Fibroblast of lung (primary cell): ENCODE results near the gene SSUH2. TPM values are rescaled to one million over a fixed set of nuclear protein-coding genes. Genes with fewer than 3 reads are reported as not detected.
A peak's percentile ranks its signal among the peaks of the same experiment; 100 is the strongest.

Source experiments
- DNase-seq, 2 donors: peaks; one replicate each; pipeline versions ENCODE4 v3.0.0 to v3.0.0-alpha.2; 2010; ENCODE audit warnings: low read depth in 2 of 2
- H2AFZ ChIP-seq: 2 replicates; pipeline ENCODE4 v1.5.1; 2012; ENCODE audit warnings: low read length, control low read depth, inconsistent platforms
- H3K27ac ChIP-seq: 2 replicates; pipeline ENCODE4 v1.5.1; 2011; ENCODE audit warnings: low read length, control low read depth; ENCODE audit not compliant: insufficient read depth
- H3K27me3 ChIP-seq: 2 replicates; pipeline ENCODE4 v1.5.1; 2011; ENCODE audit warnings: mild to moderate bottlenecking, low read length; ENCODE audit not compliant: control insufficient read depth, insufficient read depth
- H3K36me3 ChIP-seq: 2 replicates; pipeline ENCODE4 v1.5.1; 2011; ENCODE audit warnings: low read length; ENCODE audit not compliant: control insufficient read depth, insufficient read depth
- H3K4me1 ChIP-seq: 2 replicates; pipeline ENCODE4 v1.5.1; 2011; ENCODE audit warnings: low read length; ENCODE audit not compliant: control insufficient read depth, insufficient read depth; ENCODE audit errors: extremely low read depth
- H3K4me2 ChIP-seq: 2 replicates; pipeline ENCODE4 v1.5.1; 2011; ENCODE audit warnings: low read length, control low read depth; ENCODE audit not compliant: insufficient read depth; ENCODE audit errors: extremely low read depth
- H3K4me3 ChIP-seq, 4 experiments: fragments of 200-600 bp in 1 of 4; sonication (generic) in 1 of 4; replicated peaks in 1 of 4; 2 replicates each; pipeline ENCODE4 v1.5.1; 2011 to 2016; ENCODE audit warnings: low read length in 4 of 4, low read depth in 3 of 4, mild to moderate bottlenecking in 3 of 4, control low read depth in 2 of 4, inconsistent platforms in 1 of 4, mixed read lengths in 1 of 4; ENCODE audit not compliant: insufficient read depth in 1 of 4; ENCODE audit errors: control extremely low read depth in 1 of 4
- H3K79me2 ChIP-seq: 2 replicates; pipeline ENCODE4 v1.5.1; 2012; ENCODE audit warnings: mild to moderate bottlenecking, low read length, inconsistent platforms; ENCODE audit not compliant: control insufficient read depth, insufficient read depth
- H3K9ac ChIP-seq: 2 replicates; pipeline ENCODE4 v1.5.1; 2011; ENCODE audit warnings: mild to moderate bottlenecking, low read length, control low read depth; ENCODE audit not compliant: insufficient read depth
- H3K9me3 ChIP-seq: 2 replicates; pipeline ENCODE4 v1.5.1; 2012; ENCODE audit warnings: low read depth, low read length; ENCODE audit not compliant: control insufficient read depth, insufficient read depth
- H4K20me1 ChIP-seq: 2 replicates; pipeline ENCODE4 v1.5.1; 2011; ENCODE audit warnings: low read length; ENCODE audit not compliant: control insufficient read depth, insufficient read depth; ENCODE audit errors: extremely low read depth
- EZH2 ChIP-seq: IDR thresholded peaks from 2 replicates; pipeline ENCODE4 v1.5.1; 2012; ENCODE audit warnings: low read length, control low read depth, mild to moderate bottlenecking; ENCODE audit errors: missing control alignments
- polyA plus RNA-seq, 2 donors: library from polyadenylated mRNA; depleted of rRNA in 1 of 2; stranded (reverse) in 1 of 2; unstranded in 1 of 2; fragments of >200 nt; gene quantifications; 2 replicates each; pipeline ENCODE4 v1.2.1, GENCODE V29; 2011 to 2012; ENCODE audit warnings: missing spikeins in 1 of 2
- total RNA-seq: library from RNA; depleted of rRNA; stranded (reverse); fragments of >200 nt; gene quantifications from 2 replicates; pipeline ENCODE4 v1.2.1, GENCODE V29; 2014
- TF ChIP-seq, protein P1 (sequence below), 2 donors: IDR thresholded peaks in 1 of 2; conservative IDR thresholded peaks in 1 of 2; 1 replicate in 1 of 2; 2 replicates in 1 of 2; pipeline ENCODE4 v1.5.1; 2011 to 2012; ENCODE audit warnings: low read length in 2 of 2, control low read depth in 1 of 2, inconsistent platforms in 1 of 2, low read depth in 1 of 2, mild to moderate bottlenecking in 1 of 2

SSUH2 gene
- total and polyA plus RNA-seq, 2 donors (not counting 1 experiment from before 2014, with no cell fraction given): 0.02 TPM; not detected in 1

DNA sequence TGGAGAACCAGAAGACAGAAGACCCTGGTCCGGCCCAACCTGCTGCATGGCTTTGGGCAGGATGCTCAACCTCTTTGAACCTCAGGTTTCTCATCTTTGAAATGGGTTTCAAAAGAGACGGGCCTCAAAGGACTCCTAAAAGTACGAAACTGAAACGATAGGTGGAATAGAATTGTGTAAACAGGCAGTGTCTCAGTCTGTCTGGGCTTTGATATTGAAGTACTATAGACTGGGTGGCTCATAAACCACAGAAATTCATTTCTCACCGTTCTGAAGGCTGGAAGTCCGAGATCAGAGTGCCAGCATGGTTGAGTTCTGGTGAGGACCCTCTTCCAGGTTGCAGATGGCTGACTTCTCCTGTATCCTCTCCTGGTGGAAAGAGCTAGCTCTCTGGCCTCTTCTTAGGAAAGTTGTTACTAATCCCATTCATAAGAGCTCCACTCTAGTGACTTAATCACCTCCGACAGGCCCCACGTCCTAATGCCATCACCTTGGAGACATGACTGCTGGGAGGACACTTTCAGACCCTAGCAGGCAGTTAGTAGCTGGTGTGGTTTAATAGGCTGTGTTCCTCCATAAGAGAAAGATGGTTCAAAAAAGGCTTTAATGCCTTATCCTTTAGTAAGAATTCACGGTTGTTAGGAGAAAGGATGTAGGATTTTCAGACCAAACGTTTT lies 35.7 kb downstream of the SSUH2 start:
- H3K4me3 ChIP-seq: no peak overlapping the region
- no peak for DNase-seq
- no peaks in the 10 kb centered on the region for H3K27me3 ChIP-seq
- H3K27ac ChIP-seq: no peak overlapping the region
- H3K9me3 ChIP-seq: no peaks in the 10 kb centered on the region
- no peak overlapping the region for H3K9ac ChIP-seq
- no peak overlapping the region for H3K4me2 ChIP-seq
- peaks cover 5% of the 10 kb centered on the region for H3K4me1 ChIP-seq
- H4K20me1 ChIP-seq: no peaks in the 10 kb centered on the region
- H3K36me3 ChIP-seq: no peaks in the 10 kb centered on the region
- no peaks in the 10 kb centered on the region for H3K79me2 ChIP-seq
- H2AFZ ChIP-seq: no peak overlapping the region
- TF ChIP-seq, protein P1, sequence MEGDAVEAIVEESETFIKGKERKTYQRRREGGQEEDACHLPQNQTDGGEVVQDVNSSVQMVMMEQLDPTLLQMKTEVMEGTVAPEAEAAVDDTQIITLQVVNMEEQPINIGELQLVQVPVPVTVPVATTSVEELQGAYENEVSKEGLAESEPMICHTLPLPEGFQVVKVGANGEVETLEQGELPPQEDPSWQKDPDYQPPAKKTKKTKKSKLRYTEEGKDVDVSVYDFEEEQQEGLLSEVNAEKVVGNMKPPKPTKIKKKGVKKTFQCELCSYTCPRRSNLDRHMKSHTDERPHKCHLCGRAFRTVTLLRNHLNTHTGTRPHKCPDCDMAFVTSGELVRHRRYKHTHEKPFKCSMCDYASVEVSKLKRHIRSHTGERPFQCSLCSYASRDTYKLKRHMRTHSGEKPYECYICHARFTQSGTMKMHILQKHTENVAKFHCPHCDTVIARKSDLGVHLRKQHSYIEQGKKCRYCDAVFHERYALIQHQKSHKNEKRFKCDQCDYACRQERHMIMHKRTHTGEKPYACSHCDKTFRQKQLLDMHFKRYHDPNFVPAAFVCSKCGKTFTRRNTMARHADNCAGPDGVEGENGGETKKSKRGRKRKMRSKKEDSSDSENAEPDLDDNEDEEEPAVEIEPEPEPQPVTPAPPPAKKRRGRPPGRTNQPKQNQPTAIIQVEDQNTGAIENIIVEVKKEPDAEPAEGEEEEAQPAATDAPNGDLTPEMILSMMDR (conservative IDR thresholded peaks at IDR 0.05 in 1 of 2, IDR thresholded peaks at IDR 0.05 in 1 of 2; ENCODE audit: low read depth in 1 of 2, low read length in 2 of 2): no peak
- no peak for TF ChIP-seq EZH2

DNA sequence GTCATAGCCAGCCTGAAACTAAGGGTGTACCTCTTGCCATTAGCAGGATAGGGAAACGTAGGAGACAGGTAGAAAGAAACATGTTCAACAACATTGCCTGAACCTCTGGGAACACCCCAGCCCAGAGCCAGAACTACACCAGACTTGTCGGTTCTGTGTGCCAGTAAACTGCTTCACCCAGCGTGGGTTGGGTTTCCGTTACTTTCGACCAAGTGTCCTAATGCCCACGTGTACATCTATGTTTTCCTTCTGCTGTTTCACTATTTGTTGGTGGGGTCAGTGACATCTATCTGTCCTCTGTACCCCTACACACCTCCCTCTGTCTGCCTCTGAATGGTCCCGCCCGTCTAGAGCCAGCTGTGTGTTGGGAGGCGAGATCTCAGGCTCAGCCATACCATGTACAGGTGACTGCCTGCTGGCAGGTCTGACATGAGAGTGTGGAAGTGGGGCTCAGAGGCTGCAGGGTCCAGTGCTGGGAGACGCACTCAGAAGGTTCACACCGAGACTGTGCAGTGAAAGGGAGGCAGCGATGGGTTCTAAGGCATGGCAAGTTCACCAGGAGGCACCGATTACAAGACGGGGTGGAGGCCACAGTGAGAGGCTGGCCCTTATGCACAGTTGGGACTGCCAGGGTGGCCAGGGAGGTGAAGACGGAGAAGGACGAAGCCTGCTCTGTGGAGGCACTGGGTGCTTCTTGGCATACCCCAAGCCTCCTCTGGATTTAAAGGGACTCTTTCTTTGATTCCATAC lies 36.4 kb downstream of the SSUH2 start:
- Histone ChIP-seq H3K27me3 (no peaks in the 10 kb centered on the region), H3K9me3 (no peaks in the 10 kb centered on the region), H3K4me2 (no peak overlapping the region), H3K27ac (no peak overlapping the region), H3K9ac (no peak overlapping the region), H2AFZ (no peak overlapping the region), H3K4me3 (no peak overlapping the region), H3K4me1 (peaks cover 5% of the 10 kb centered on the region), H3K36me3 (no peaks in the 10 kb centered on the region), H3K79me2 (no peaks in the 10 kb centered on the region), H4K20me1 (no peaks in the 10 kb centered on the region)
- DNase-seq: no peak
- TF ChIP-seq, protein P1 (conservative IDR thresholded peaks at IDR 0.05 in 1 of 2, IDR thresholded peaks at IDR 0.05 in 1 of 2; ENCODE audit: low read depth in 1 of 2, low read length in 2 of 2): no peak
- TF ChIP-seq EZH2: no peak

DNA sequence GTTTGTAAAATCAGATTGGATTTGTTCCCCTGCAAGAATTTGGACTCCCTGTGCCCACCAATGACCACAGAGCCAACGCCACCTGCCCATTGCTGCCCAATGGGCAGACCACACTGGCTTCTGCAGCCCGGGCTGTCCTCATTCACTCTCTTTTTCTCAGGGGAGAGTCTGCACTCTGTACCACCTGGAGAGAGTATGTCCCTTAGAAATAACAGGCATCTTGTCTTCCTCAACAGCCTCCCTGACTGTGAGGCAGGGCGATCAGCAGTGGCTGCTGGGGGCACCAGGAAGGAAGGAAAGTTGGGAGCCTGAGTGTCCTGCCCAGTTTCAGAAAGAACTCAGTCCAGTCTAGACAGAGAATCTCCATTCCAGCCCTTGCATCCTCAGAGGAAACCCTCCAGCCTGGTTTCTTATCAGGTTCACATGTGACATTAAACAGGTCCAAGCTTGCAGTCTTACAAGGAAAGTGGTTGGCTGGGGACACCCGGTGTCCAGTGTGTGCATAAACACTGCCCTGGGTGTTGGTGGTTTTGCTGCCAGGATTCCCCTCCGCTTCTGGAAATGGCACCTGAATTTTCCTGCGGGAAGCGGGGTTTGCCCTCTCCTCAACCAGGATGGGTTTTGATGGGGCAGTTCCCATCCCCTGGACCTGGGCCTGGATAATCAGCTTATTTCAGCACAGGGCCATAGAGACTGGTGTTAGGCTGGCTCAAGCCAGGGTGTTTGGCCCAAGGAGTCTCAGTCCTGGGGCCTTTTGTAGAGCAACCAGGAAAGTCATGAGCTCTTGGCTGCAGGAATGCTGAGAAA lies 37.2 kb downstream of the SSUH2 start:
- Histone ChIP-seq H2AFZ (no peak overlapping the region), H3K9me3 (no peaks in the 10 kb centered on the region), H3K27ac (no peak overlapping the region), H3K9ac (no peak overlapping the region), H3K4me1 (peaks cover 5% of the 10 kb centered on the region), H3K4me2 (no peak overlapping the region), H3K27me3 (no peaks in the 10 kb centered on the region), H3K36me3 (no peaks in the 10 kb centered on the region), H3K79me2 (no peaks in the 10 kb centered on the region), H4K20me1 (no peaks in the 10 kb centered on the region), H3K4me3 (no peak overlapping the region)
- no peak for TF ChIP-seq EZH2
- TF ChIP-seq, protein P1 (conservative IDR thresholded peaks at IDR 0.05 in 1 of 2, IDR thresholded peaks at IDR 0.05 in 1 of 2; ENCODE audit: low read depth in 1 of 2, low read length in 2 of 2): peak; percentile 69 to 83
- DNase-seq: peak; percentile 79 to 83
